ENCODE data around the gene NOD2. TPM values are rescaled to one million over a fixed set of nuclear protein-coding genes. Genes with fewer than 3 reads are reported as not detected.

Gene NOD2
- total RNA-seq, 6 experiments from 2014 or later, result not detected

- Mint-ChIP-seq H3K36me3 (ENCODE audit: low read depth) (no peaks in the 10 kb centered on the region), H3K4me1 (ENCODE audit: low read depth) (no peaks in the 10 kb centered on the region; the same call in 1 of the 2 replicates), H3K27ac (no peak overlapping the region), H3K4me3 (no peak overlapping the region), H3K9me3 (no peaks in the 10 kb centered on the region), H3K27me3 (ENCODE audit: insufficient read depth) (peaks cover 43% of the 10 kb centered on the region)
- no peak for DNase-seq
- no peak for TF ChIP-seq CTCF (IDR thresholded peaks at IDR 0.05)
Observed at GRCh38 chr16:50690177-50690576, 3.2 kb upstream of the NOD2 start.

DNA sequence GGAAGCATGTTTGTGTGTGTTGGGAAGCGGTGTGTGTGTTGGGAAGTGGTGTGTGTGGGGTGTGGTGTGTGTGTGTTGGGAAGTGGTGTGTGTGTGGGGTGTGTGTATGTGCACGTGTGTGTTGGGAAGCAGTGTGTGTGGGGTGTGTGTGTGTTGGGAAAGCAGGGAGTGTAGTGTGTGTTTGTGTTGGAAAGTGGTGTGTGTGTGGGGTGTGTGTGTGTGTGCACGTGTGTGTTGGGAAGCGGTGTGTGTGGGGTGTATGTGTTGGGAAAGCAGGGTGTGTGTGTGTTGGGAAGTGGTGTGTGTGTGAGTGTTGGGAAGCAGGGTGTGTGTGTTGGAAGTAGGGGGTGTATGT is 785 bp upstream of the NOD2 start:
- Mint-ChIP-seq H3K36me3 (ENCODE audit: low read depth) (no peaks in the 10 kb centered on the region), H3K9me3 (no peaks in the 10 kb centered on the region), H3K4me1 (ENCODE audit: low read depth) (peaks cover 2% of the 10 kb centered on the region), H3K27ac (no peak overlapping the region), H3K27me3 (ENCODE audit: insufficient read depth) (peaks cover 24% of the 10 kb centered on the region), H3K4me3 (no peak overlapping the region)
- TF ChIP-seq CTCF (IDR thresholded peaks at IDR 0.05), result no peak
- DNase-seq, result no peak

DNA sequence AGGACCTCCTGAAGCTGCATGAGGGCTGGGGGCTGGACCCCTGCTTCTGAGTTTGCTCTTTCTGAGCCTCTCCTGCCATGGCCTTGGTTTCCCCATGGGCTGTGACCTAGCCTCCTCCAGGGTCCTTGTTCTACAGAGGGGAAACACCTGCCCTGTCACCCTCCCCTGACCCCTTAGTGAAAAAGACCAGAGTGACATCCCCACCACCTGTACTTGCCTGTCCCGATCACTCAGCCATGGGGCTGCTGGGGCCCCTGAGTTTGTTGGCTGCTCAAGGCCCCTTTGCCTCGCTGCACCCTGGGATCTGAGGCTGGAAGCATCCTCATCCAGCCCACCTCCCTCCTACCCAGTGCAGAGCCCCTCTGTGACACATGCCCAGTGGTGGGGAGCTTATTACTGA is 800 bp downstream of the NOD2 start:
- H3K4me3 Mint-ChIP-seq, result no peak overlapping the region

GRCh38 chr16:50695017-50696000 is 1.9 kb downstream of the NOD2 start:
- H3K36me3 Mint-ChIP-seq (ENCODE audit: low read depth), result no peaks in the 10 kb centered on the region
- DNase-seq, result no peak
- H3K27me3 Mint-ChIP-seq (ENCODE audit: insufficient read depth), result peaks cover 13% of the 10 kb centered on the region; the same call in 1 of the 2 replicates
- no peak overlapping the region for H3K4me3 Mint-ChIP-seq
- H3K9me3 Mint-ChIP-seq, result no peaks in the 10 kb centered on the region
- H3K4me1 Mint-ChIP-seq (ENCODE audit: low read depth), result peaks cover 10% of the 10 kb centered on the region
- no peak for TF ChIP-seq CTCF (IDR thresholded peaks at IDR 0.05)
- no peak overlapping the region for H3K27ac Mint-ChIP-seq

More for the DNA sequence above, 800 bp downstream of the NOD2 start:
- Mint-ChIP-seq H3K27ac (no peak overlapping the region), H3K36me3 (ENCODE audit: low read depth) (no peaks in the 10 kb centered on the region), H3K27me3 (ENCODE audit: insufficient read depth) (peaks cover 14% of the 10 kb centered on the region; the same call in 1 of the 2 replicates), H3K9me3 (no peaks in the 10 kb centered on the region), H3K4me1 (ENCODE audit: low read depth) (peaks cover 10% of the 10 kb centered on the region)
- no peak for TF ChIP-seq CTCF (IDR thresholded peaks at IDR 0.05)
- no peak for DNase-seq

GRCh38 chr16:50696126-50696525 is 2.7 kb downstream of the NOD2 start:
- Mint-ChIP-seq H3K27ac (no peak overlapping the region), H3K36me3 (ENCODE audit: low read depth) (no peaks in the 10 kb centered on the region), H3K4me1 (ENCODE audit: low read depth) (peaks cover 10% of the 10 kb centered on the region), H3K9me3 (no peaks in the 10 kb centered on the region), H3K4me3 (no peak overlapping the region), H3K27me3 (ENCODE audit: insufficient read depth) (peaks cover 10% of the 10 kb centered on the region; the same call in 1 of the 2 replicates)
- no peak for DNase-seq
- no peak for TF ChIP-seq CTCF (IDR thresholded peaks at IDR 0.05)
